PC-3 (cell line): ENCODE results near the gene IVNS1ABP. TPM values are rescaled to one million over a fixed set of nuclear protein-coding genes. Genes with fewer than 3 reads are reported as not detected.

Experiments
- ATAC-seq: fragments of 200-7000 bp; cut with Tn5 transposase; 2 replicates; pipeline ENCODE4 v1.9.1; 2020; ENCODE audit warnings: mild to moderate bottlenecking, moderate library complexity
- BruUV-seq: library from RNA; stranded (reverse); fragments of 400-500 nt; replicated peaks from 2 replicates; lab custom pipeline; 2021; lab: Mats Ljungman, UMichigan
- CTCF ChIA-PET: fragments of 300-600 bp; sonication (Branson Sonifier 250); formaldehyde crosslinking; loops from one replicate; lab custom pipeline; 2022; ENCODE audit warnings: antibody characterized with exemption; lab: Charles Lee
- POLR2A ChIA-PET: fragments of 300-600 bp; sonication (Branson Sonifier 250); formaldehyde crosslinking; loops from one replicate; lab custom pipeline; 2022; ENCODE audit warnings: antibody characterized with exemption; ENCODE audit not compliant: unreplicated experiment; lab: Charles Lee
- DNase-seq: peaks from one replicate; pipeline ENCODE4 v3.0.0-alpha.2; 2015
- H2AFZ ChIP-seq: fragments of 300-600 bp; sonication (generic); 2 replicates; pipeline ENCODE4 v1.6.0; 2016; ENCODE audit warnings: antibody characterized with exemption, low read length
- H3F3A ChIP-seq: fragments of 300-600 bp; sonication (generic); one replicate; pipeline ENCODE4 v1.6.0; 2017; ENCODE audit warnings: antibody characterized with exemption, low read length, control low read depth, mild to moderate bottlenecking; ENCODE audit not compliant: unreplicated experiment
- H3K27ac ChIP-seq: fragments of 300-600 bp; sonication (generic); 2 replicates; pipeline ENCODE4 v1.5.1; 2016; ENCODE audit warnings: mild to moderate bottlenecking, low read length
- H3K27me3 ChIP-seq: fragments of 300-600 bp; sonication (generic); 2 replicates; pipeline ENCODE4 v1.6.1; 2016; ENCODE audit warnings: low read length, mixed read lengths
- H3K36me3 ChIP-seq: fragments of 300-600 bp; sonication (generic); 2 replicates; pipeline ENCODE4 v1.6.1; 2016; ENCODE audit warnings: low read depth, mixed run types, low read length, mixed read lengths
- H3K4me1 ChIP-seq: fragments of 300-600 bp; sonication (generic); 2 replicates; pipeline ENCODE4 v1.5.1; 2016; ENCODE audit warnings: low read length; ENCODE audit not compliant: insufficient read depth
- H3K4me2 ChIP-seq: fragments of 300-600 bp; sonication (generic); 2 replicates; pipeline ENCODE4 v1.6.0; 2016; ENCODE audit warnings: low read length
- H3K4me3 ChIP-seq: fragments of 300-600 bp; sonication (generic); 2 replicates; pipeline ENCODE4 v1.5.1; 2016; ENCODE audit warnings: mild to moderate bottlenecking, low read length, mixed read lengths
- H3K79me2 ChIP-seq: fragments of 300-600 bp; sonication (generic); 2 replicates; pipeline ENCODE4 v1.6.1; 2017; ENCODE audit warnings: low read length, mixed read lengths
- H3K9ac ChIP-seq: fragments of 300-600 bp; sonication (generic); 2 replicates; pipeline ENCODE4 v1.6.0; 2016; ENCODE audit warnings: mild to moderate bottlenecking, low read length
- H3K9me2 ChIP-seq: fragments of 300-600 bp; sonication (generic); replicated peaks from 2 replicates; pipeline ENCODE4 v1.6.1; 2016; ENCODE audit warnings: mixed run types, low read length, mixed read lengths
- H3K9me3 ChIP-seq: fragments of 300-600 bp; sonication (generic); 2 replicates; pipeline ENCODE4 v1.6.1; 2016; ENCODE audit warnings: low read length, mixed read lengths
- H4K20me1 ChIP-seq: fragments of 300-600 bp; sonication (generic); 2 replicates; pipeline ENCODE4 v1.6.1; 2016; ENCODE audit warnings: low read length, mixed read lengths
- EZH2 ChIP-seq: fragments of 300-600 bp; sonication (generic); IDR thresholded peaks from one replicate; pipeline ENCODE4 v1.6.1; 2017; ENCODE audit warnings: antibody characterized with exemption, mild to moderate bottlenecking, low read length; ENCODE audit not compliant: unreplicated experiment
- EZH2phosphoT487 ChIP-seq: fragments of 300-600 bp; sonication (generic); IDR thresholded peaks from 2 replicates; pipeline ENCODE4 v1.6.1; 2018; ENCODE audit warnings: mild to moderate bottlenecking, antibody characterized with exemption, low read length, borderline replicate concordance
- intact Hi-C: fragments of 100-400 bp; cut with micrococcal nuclease; formaldehyde crosslinking; loops from 2 replicates; pipeline ENCODE4 v1.9.0; 2023
- total RNA-seq: library from RNA; depleted of rRNA; stranded (reverse); fragments of >200 nt; gene quantifications from 2 replicates; pipeline ENCODE4 v1.2.3, GENCODE V29; 2014
- TF ChIP-seq, protein P1 (sequence below): fragments of 300-600 bp; sonication (generic); conservative IDR thresholded peaks from 2 replicates; pipeline ENCODE4 v1.5.1; 2017; ENCODE audit warnings: antibody characterized with exemption, low read depth, mild to moderate bottlenecking, low read length

The IVNS1ABP gene
- total RNA-seq, 1 experiment from 2014 or later: 30.7 TPM

DNA sequence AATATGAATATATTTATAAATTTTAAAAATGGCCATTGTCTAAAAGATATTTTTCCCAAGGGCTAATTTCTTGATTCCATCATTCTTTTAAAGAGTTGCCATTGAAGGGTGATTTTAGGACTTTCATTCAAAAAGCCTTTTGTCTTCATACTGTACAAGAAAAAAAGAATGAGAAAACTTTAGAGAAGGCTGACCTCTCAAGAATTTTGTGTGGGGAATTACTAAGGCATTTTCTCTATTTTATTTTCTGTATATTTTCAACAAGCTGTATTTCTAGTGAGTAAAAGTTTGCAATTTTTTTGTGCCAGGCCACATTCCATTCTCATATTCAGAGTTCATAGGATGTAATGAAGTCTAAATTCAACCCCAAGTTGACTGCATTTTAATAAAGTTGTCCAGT lies 49.3 kb downstream of the IVNS1ABP start:
- ChIA-PET CTCF (no interaction called here), POLR2A (no interaction called here)
- Histone ChIP-seq H3K36me3 (no peaks in the 10 kb centered on the region), H3K4me1 (no peaks in the 10 kb centered on the region), H3K9me3 (no peaks in the 10 kb centered on the region), H4K20me1 (no peaks in the 10 kb centered on the region), H3K79me2 (no peaks in the 10 kb centered on the region), H2AFZ (no peak overlapping the region), H3F3A (no peaks in the 10 kb centered on the region), H3K4me3 (no peak overlapping the region), H3K9me2 (no peaks in the 10 kb centered on the region), H3K27ac (no peak overlapping the region), H3K4me2 (no peak overlapping the region), H3K27me3 (no peaks in the 10 kb centered on the region), H3K9ac (no peak overlapping the region)
- intact Hi-C loops: no loop called here
- no TSS peak for BruUV-seq
- no peak for DNase-seq
- no peak for TF ChIP-seq EZH2
- TF ChIP-seq, protein P1, sequence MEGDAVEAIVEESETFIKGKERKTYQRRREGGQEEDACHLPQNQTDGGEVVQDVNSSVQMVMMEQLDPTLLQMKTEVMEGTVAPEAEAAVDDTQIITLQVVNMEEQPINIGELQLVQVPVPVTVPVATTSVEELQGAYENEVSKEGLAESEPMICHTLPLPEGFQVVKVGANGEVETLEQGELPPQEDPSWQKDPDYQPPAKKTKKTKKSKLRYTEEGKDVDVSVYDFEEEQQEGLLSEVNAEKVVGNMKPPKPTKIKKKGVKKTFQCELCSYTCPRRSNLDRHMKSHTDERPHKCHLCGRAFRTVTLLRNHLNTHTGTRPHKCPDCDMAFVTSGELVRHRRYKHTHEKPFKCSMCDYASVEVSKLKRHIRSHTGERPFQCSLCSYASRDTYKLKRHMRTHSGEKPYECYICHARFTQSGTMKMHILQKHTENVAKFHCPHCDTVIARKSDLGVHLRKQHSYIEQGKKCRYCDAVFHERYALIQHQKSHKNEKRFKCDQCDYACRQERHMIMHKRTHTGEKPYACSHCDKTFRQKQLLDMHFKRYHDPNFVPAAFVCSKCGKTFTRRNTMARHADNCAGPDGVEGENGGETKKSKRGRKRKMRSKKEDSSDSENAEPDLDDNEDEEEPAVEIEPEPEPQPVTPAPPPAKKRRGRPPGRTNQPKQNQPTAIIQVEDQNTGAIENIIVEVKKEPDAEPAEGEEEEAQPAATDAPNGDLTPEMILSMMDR: no peak
- TF ChIP-seq EZH2phosphoT487: no peak
- ATAC-seq: no peak

DNA sequence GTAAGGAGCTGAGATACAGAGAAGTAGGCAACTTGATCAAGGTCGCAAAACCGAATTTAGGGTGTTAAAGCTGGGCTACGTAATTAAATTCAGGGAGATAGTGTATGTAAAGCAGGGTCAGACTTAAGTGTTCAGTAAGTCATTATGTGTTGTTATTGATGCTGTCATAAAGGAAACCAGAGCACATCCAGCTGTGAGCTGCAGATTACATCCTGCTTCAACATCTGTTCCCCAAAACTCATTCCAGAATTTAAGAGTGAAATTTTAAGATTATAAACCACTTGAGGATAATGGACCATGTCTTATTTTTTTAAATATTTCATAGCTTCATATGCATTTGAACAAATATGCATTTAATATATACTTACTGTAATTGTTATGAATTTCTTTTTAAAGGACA lies 49.7 kb downstream of the IVNS1ABP start:
- Histone ChIP-seq H4K20me1 (no peaks in the 10 kb centered on the region), H3K27me3 (no peaks in the 10 kb centered on the region), H3K4me1 (no peaks in the 10 kb centered on the region), H3F3A (no peaks in the 10 kb centered on the region), H3K9me2 (no peaks in the 10 kb centered on the region), H3K79me2 (no peaks in the 10 kb centered on the region), H3K27ac (no peak overlapping the region), H3K4me3 (no peak overlapping the region), H3K4me2 (no peak overlapping the region), H3K9ac (no peak overlapping the region), H2AFZ (no peak overlapping the region), H3K9me3 (no peaks in the 10 kb centered on the region), H3K36me3 (no peaks in the 10 kb centered on the region)
- DNase-seq (no peak), ATAC-seq (no peak)
- CTCF ChIA-PET: interaction anchor here (0.5 kb wide), 1 partner anchor 208 kb away, joined by 4 read pairs; no protein-coding TSS in a partner anchor
- POLR2A ChIA-PET: no interaction called here
- BruUV-seq: no TSS peak
- TF ChIP-seq EZH2phosphoT487: no peak
- TF ChIP-seq, protein P1: no peak
- no peak for TF ChIP-seq EZH2
- intact Hi-C loops: no loop called here

DNA sequence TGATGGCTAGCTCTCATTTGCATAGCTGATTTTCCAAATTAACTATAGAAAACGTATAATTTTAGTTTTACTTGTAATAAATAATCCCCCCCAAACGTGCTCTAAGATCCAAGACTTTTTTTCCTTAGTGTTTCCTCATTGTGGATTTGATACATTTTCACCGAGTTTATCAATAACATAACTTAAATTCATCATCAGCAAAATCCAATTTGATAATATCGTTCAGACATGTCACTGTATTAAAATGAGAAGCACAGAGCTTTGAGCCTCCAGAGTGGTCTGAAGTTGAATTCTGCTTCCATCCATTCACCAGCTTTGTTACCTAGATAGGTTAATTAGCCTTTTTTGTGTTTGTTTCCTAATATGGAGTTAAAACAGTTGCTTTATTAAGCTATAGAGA lies 51.7 kb downstream of the IVNS1ABP start:
- DNase-seq (no peak), ATAC-seq (no peak)
- Histone ChIP-seq H3K27me3 (no peaks in the 10 kb centered on the region), H3K9me2 (no peaks in the 10 kb centered on the region), H4K20me1 (no peaks in the 10 kb centered on the region), H3K36me3 (no peaks in the 10 kb centered on the region), H3F3A (no peaks in the 10 kb centered on the region), H3K9ac (no peak overlapping the region), H2AFZ (no peak overlapping the region), H3K9me3 (no peaks in the 10 kb centered on the region), H3K79me2 (no peaks in the 10 kb centered on the region), H3K4me1 (peaks cover 8% of the 10 kb centered on the region), H3K4me2 (no peak overlapping the region), H3K27ac (no peak overlapping the region), H3K4me3 (no peak overlapping the region)
- BruUV-seq: no TSS peak
- intact Hi-C loops: no loop called here
- ChIA-PET CTCF (no interaction called here), POLR2A (interaction anchor here (0.7 kb wide), 1 partner anchor 109 kb away, joined by 6 read pairs; no protein-coding TSS in a partner anchor)
- TF ChIP-seq EZH2: no peak
